NCI-H2107 (cell line): ENCODE data around the gene OTOL1.

Experiments
- DNase-seq: peaks from one replicate; lab custom pipeline; 2025; lab: John Stamatoyannopoulos, UW

The OTOL1 gene

DNA sequence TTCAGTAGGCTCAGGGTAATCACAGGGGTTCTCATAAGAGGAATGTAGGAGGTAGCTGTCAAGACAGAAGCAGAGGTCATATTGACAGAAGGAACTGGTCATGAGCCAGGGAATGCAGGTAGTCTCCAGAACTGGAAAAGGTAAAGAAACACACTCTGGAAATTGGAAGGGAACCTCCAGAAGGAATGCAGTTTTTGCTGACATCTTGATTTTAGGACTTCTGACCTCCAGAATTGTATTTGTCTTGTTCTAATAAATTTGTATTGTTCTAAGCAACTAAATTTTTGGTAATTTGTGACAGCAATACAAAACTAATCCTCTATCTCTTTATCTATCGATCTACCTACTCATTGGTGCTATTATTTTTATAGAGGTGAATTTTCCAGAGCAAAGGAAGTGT, 49.2 kb downstream of the OTOL1 start:
- no peak for DNase-seq

DNA sequence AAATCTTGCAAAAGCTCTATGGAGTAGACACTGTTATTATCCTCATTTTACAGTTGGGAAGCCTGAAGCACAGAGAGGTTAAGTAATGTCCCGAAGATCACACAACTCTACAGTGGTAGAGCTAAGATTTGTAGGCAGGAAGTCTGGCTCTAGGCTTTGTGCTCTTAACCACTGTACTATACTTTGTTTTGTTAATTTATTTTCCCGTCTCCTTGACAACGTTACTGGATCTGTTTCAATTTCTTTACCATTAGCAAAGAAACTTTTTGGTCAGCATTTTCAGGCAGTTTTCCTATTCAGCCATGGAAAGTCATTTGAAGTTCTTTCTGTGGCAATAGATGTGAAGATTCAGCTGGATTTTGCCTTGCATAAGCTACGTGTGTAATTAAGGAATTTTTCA, 51.7 kb downstream of the OTOL1 start:
- no peak for DNase-seq

DNA sequence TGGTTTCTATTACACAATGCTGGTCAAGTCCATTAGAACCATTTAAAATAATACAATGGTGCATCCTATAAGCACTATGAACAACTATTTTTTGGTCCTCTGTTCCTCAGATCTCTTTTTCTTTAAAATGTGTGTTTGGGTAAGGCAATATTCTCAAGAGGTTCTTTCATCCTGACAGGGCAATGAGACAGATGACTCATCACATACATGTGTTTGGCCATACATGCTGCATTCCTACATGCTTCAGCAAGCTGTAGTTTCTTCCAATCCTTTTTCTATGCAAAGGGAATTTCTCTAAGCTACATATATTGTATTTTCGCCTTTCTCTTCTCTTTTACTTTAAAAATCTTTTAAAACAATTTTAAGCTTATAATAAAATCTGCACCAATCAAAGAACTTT, 52.7 kb downstream of the OTOL1 start:
- no peak for DNase-seq

DNA sequence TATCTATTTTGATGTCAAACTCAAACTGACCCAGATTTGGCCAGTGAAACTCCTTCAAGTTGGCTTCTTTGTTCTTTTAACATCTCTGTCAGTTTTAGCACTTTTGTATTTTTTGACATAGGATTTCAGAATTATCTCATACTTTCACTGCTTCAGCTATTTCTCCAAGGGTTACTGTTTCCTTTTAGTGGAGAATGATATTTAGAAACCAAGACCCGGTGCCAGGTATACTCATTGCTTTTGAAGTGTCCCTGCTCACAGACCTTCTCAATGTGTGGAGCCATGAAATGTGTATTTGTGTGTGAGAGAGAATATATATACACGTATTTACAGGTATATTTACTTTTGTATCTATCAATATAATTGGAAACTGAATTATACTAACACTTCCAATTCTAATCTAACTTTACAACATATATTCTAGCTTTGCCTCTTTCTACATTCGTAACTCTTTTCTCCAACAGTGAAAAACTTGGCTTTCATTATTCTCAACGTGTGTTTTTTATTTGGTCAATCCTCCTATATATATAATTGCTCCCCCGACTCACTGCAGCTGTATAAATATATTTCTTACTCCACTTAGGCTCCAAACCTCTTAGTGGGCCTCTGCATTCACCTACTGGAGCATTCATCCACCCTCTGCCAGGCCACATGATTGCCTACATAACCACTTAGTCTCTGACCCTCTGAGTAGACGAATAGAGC, 54.0 kb downstream of the OTOL1 start:
- DNase-seq: no peak

DNA sequence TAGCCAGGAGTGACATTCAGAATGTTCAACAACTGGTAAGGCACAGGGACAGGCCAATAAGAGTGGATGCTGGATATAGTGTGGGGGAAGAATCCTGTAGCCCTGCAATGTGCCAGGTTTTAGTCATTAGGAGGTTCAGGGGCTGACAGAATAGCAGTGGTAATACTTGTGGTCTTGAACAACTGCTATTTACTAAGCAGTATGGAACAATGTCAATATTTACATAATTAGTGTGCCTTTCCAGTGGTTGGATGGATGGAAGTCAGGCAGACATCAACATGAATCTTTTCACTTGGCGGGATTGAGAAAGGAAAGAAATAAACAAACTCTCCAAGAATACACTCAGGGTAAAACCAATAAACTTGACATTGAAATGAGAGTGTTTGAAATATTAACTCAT, 55.1 kb downstream of the OTOL1 start:
- no peak for DNase-seq

DNA sequence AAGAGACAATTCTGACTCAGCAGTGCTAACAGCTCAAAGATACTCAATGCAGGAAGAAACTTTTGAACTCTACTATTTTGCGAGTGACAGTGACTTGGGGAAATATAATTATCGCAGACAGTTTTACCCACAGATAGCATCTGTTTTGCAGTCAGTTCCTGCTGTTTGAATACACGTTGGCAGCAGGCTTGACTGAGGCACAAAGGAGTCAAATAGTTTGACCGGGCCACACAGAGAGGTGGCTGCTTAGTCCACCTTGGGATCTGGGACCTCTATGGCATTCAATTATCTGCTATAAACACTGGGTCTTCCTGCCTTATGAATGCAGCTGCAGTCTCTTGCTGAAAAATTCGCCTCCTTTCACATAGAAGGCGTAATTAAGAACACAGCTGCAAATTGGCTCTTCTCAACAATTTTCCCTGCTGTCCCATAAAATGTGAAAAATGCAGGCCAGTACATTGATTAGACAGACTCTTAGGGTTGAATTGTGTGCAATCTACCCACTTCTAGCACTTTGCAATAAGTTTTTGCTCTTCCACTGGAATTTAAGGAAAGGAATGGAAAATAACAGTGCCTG, 56.5 kb downstream of the OTOL1 start:
- no peak for DNase-seq
